Common myeloid progenitor, CD34-positive (primary cell): ENCODE data around the gene SERPINF2.
"Not testable (repeated sequence)": the region's sequence is repeated elsewhere in the genome, so short reads cannot be mapped to it uniquely, and the experiment has no call there.

Experiments used
- CTCF ChIA-PET: fragments of 350-600 bp; sonication (Branson Sonifier 250); formaldehyde crosslinking; loops from one replicate; lab custom pipeline; 2021; ENCODE audit warnings: antibody characterized with exemption; lab: Charles Lee
- POLR2A ChIA-PET: fragments of 350-600 bp; sonication (Branson Sonifier 250); formaldehyde crosslinking; loops from one replicate; lab custom pipeline; 2021; ENCODE audit warnings: antibody characterized with exemption; lab: Charles Lee
- DNase-seq, 3 donors: peaks; one replicate each; pipeline versions ENCODE4 v3.0.0 to v3.0.0-alpha.2; 2013
- H3K27ac ChIP-seq, 2 experiments: 1 replicate in 1 of 2; 2 replicates in 1 of 2; pipeline ENCODE4 v1.7.0; 2013; ENCODE audit warnings: inconsistent platforms in 2 of 2, low read length in 2 of 2, mild to moderate bottlenecking in 2 of 2, low read depth in 1 of 2, moderate library complexity in 1 of 2; ENCODE audit not compliant: severe bottlenecking in 2 of 2, insufficient read depth in 1 of 2, poor library complexity in 1 of 2
- H3K27me3 ChIP-seq, 5 experiments: replicated peaks in 2 of 5; 1 replicate in 3 of 5; 2 replicates in 2 of 5; pipeline versions ENCODE4 v1.6.1 to v1.7.0; 2013; ENCODE audit warnings: low read length in 4 of 5, mild to moderate bottlenecking in 2 of 5, moderate library complexity in 2 of 5, inconsistent platforms in 1 of 5; ENCODE audit not compliant: insufficient read depth in 5 of 5, control insufficient read depth in 4 of 5
- H3K36me3 ChIP-seq, 4 experiments: 1 replicate in 2 of 4; 2 replicates in 2 of 4; pipeline versions ENCODE4 v1.6.1 to v1.7.0; 2013; ENCODE audit warnings: low read length in 3 of 4, control low read depth in 1 of 4, mild to moderate bottlenecking in 1 of 4; ENCODE audit not compliant: control insufficient read depth in 4 of 4, insufficient read depth in 4 of 4
- H3K4me1 ChIP-seq, 4 experiments: 1 replicate in 3 of 4; 2 replicates in 1 of 4; pipeline versions ENCODE4 v1.6.1 to v1.7.1; 2013; ENCODE audit warnings: low read length in 3 of 4, mild to moderate bottlenecking in 3 of 4, control low read depth in 1 of 4, inconsistent platforms in 1 of 4, moderate library complexity in 1 of 4; ENCODE audit not compliant: control insufficient read depth in 4 of 4, insufficient read depth in 4 of 4; ENCODE audit errors: control extremely low read depth in 1 of 4
- H3K4me3 ChIP-seq, 7 experiments: 1 replicate in 4 of 7; 2 replicates in 3 of 7; pipeline versions ENCODE4 v1.5.1 to v1.7.0; 2013; ENCODE audit warnings: mild to moderate bottlenecking in 7 of 7, low read length in 6 of 7, moderate library complexity in 6 of 7, inconsistent platforms in 2 of 7, low read depth in 2 of 7, control low read depth in 1 of 7; ENCODE audit not compliant: insufficient read depth in 4 of 7, control insufficient read depth in 1 of 7; ENCODE audit errors: extremely low read depth in 1 of 7
- H3K9me3 ChIP-seq, 5 experiments: 1 replicate in 4 of 5; 2 replicates in 1 of 5; pipeline versions ENCODE4 v1.6.1 to v1.7.1; 2013; ENCODE audit warnings: low read length in 4 of 5, mild to moderate bottlenecking in 2 of 5, inconsistent platforms in 1 of 5, low read depth in 1 of 5, moderate library complexity in 1 of 5; ENCODE audit not compliant: control insufficient read depth in 4 of 5, insufficient read depth in 2 of 5; ENCODE audit errors: control extremely low read depth in 1 of 5
- WGBS: methylation state at CpG from one replicate; pipeline ENCODE4 v1.1.5; 2013; ENCODE audit not compliant: insufficient coverage; 5-methylcytosine and 5-hydroxymethylcytosine counted together

SERPINF2 gene

DNA sequence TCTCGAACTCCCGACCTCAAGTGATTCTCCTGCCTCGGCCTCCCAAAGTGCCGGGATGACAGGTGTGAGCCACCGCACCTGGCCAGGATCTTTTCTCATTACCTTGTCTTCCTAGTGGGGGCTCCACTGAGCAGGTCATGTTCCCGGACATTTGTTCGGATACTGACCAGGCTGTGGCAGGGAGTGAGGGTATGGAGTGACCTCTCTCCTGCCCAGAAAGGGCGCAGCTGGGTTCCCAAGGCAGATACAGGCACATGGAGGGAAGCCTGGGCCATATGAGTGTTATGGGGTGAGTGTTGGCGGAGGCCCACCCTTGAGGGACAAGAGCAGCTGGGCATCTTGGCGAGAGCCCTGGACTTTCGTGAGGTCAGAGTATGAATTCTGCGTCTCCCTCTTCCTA is 24.7 kb downstream of the SERPINF2 start:
- H3K27ac ChIP-seq: no peak overlapping the region
- no peaks in the 10 kb centered on the region for H3K36me3 ChIP-seq
- no peaks in the 10 kb centered on the region for H3K9me3 ChIP-seq
- H3K4me3 ChIP-seq: no peak overlapping the region
- H3K27me3 ChIP-seq: no peaks in the 10 kb centered on the region
- peaks cover 14 to 57% (median 48%) of the 10 kb centered on the region in 4 experiments for H3K4me1 ChIP-seq
- ChIA-PET POLR2A (no interaction called here), CTCF (interaction anchor here (1.2 to 1.7 kb wide), 4 partner anchors 9 to 44 kb away, joined by 3 to 5 read pairs (median 4); no protein-coding TSS in a partner anchor)
- no peak for DNase-seq
- WGBS: 91% methylated on average over 10 of the region's 12 CpGs

DNA sequence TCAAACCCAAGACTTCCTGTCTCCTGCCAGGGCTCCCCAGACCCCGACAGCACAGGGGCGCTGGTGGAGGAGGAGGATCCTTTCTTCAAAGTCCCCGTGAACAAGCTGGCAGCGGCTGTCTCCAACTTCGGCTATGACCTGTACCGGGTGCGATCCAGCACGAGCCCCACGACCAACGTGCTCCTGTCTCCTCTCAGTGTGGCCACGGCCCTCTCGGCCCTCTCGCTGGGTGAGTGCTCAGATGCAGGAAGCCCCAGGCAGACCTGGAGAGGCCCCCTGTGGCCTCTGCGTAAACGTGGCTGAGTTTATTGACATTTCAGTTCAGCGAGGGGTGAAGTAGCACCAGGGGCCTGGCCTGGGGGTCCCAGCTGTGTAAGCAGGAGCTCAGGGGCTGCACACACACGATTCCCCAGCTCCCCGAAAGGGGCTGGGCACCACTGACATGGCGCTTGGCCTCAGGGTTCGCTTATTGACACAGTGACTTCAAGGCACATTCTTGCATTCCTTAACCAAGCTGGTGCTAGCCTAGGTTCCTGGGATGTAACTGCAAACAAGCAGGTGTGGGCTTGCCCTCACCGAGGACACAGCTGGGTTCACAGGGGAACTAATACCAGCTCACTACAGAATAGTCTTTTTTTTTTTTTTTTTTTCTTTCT is 27.3 kb downstream of the SERPINF2 start:
- Histone ChIP-seq H3K27me3 (no peaks in the 10 kb centered on the region), H3K4me1 (peaks cover 7 to 33% (median 26%) of the 10 kb centered on the region in 4 experiments), H3K9me3 (no peaks in the 10 kb centered on the region), H3K27ac (no peak overlapping the region), H3K36me3 (peaks cover 0 to 2% (median 0%) of the 10 kb centered on the region in 4 experiments), H3K4me3 (no peak overlapping the region)
- ChIA-PET CTCF (interaction anchor here (0.6 to 1.5 kb wide), 7 partner anchors 8 to 21 kb away, joined by 3 to 4 read pairs (median 3); partner anchors contain the start of gene SERPINF1), POLR2A (interaction anchor here (1.1 kb wide), 1 partner anchor 86 kb away, joined by 3 read pairs; no protein-coding TSS in a partner anchor)
- WGBS: 58% methylated on average over 18 of the region's 21 CpGs
- DNase-seq: peak in 2 of 3 donors; percentile 34 to 47

DNA sequence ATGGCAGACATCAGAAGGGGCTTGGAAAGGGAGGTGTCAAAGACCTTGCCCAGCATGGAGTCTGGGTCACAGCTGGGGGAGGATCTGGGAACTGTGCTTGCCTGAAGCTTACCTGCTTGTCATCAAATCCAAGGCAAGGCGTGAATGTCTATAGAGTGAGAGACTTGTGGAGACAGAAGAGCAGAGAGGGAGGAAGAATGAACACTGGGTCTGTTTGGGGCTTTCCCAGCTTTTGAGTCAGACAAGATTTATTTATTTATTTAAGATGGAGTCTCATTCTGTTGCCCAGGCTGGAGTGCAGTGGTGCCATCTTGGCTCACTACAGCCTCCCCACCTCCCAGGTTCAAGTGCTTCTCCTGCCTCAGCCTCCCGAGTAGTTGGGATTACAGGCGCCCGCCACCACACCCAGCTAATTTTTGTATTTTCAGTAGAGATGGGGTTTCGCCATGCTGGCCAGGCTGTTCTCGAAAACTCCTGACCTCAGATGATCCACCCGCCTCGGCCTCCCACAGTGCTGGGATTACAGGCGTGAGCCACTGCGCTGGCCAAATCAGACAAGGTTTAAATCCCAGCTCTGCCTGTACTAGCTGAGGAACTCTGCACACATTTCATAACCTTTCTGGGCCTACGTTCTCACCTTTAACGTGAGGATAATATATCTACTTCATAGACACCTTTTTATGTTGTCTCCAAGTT is 30.5 kb downstream of the SERPINF2 start:
- Histone ChIP-seq H3K27ac (peak overlapping the region in 1 of 2 experiments; percentile 14), H3K4me1 (peaks cover 7 to 29% (median 25%) of the 10 kb centered on the region in 4 experiments), H3K36me3 (peaks cover 0 to 25% (median 8%) of the 10 kb centered on the region in 4 experiments)
- H3K9me3 ChIP-seq, POLR2A ChIA-PET, H3K4me3 ChIP-seq, H3K27me3 ChIP-seq: not testable (repeated sequence)
- CTCF ChIA-PET: interaction anchor here (0.9 to 17.0 kb wide), 7 partner anchors 10 to 53 kb away, joined by 3 to 231 read pairs (median 5); partner anchors contain the start of gene WDR81
- WGBS: 98% methylated on average over 7 of the region's 12 CpGs
- peak in 2 of 3 donors; percentile 38 to 44 for DNase-seq

DNA sequence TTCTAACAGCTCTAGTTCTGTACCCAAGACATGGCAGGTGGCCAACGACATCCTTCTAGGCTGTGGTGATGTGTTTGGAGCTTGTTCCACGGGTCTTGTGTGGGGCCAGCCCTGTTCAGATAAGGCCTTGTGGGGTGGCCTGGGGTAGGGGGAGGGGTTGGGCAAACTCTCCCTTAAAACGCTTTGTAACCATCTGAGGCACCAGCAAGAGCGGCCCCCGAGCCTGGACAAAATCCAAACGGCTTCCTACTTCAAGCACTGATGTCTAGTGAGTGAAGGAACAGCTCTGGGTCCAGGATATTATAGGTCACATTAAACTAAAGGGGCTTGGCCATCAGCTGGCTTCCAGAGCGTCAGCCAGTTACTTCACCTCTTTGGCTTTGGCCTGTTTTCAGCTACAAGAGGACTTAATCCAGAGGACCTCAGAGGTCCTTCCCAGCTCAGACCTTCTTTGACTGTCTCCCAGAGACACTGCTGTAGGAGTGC is 31.1 kb downstream of the SERPINF2 start:
- ChIA-PET CTCF (interaction anchor here (0.9 to 17.0 kb wide), 6 partner anchors 10 to 54 kb away, joined by 3 to 231 read pairs (median 6); partner anchors contain the start of gene WDR81), POLR2A (no interaction called here)
- 71% methylated on average over 3 of the region's 7 CpGs for WGBS
- peak overlapping the region in 1 of 2 experiments; percentile 14 for H3K27ac ChIP-seq
- H3K27me3 ChIP-seq: no peaks in the 10 kb centered on the region
- H3K4me1 ChIP-seq: peaks cover 7 to 29% (median 25%) of the 10 kb centered on the region in 4 experiments
- H3K4me3 ChIP-seq: no peak overlapping the region
- no peaks in the 10 kb centered on the region for H3K9me3 ChIP-seq
- DNase-seq: peak in 1 of 3 donors; percentile 49
- H3K36me3 ChIP-seq: peaks cover 2 to 31% (median 14%) of the 10 kb centered on the region in 4 experiments

DNA sequence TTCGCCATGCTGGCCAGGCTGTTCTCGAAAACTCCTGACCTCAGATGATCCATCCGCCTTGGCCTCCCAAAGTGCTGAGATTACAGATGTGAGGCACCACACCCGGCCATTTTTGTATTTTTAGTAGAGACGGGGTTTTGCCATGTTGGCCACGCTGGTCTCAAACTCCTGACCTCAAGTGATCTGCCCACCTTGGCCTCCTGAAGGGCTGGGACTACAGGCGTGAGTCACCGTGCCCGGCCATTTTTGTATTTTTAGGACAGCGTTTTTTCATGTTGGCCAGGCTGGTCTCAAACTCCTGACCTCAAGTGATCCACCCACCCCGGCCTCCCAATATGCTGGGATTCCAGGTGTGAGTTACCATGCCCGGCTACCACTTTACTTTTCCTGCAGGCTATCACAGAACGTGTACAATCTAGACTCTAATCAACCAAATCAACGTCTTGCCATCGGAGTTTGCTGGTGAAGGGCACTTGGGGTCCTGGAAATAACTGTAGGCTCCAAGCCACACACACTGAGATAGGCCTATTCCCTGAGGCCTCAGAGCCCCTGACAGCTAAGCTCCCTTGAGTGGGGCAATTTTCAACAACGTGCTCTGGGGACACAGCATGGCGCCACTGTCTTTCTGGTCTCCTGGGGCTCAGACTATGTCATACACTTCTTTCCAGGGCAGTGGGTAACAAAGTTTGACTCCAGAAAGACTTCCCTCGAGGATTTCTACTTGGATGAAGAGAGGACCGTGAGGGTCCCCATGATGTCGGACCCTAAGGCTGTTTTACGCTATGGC is 31.9 kb downstream of the SERPINF2 start:
- no peaks in the 10 kb centered on the region for H3K27me3 ChIP-seq
- no peak for DNase-seq
- CTCF ChIA-PET: interaction anchor here (1.7 to 17.0 kb wide), 4 partner anchors 9 to 54 kb away, joined by 5 to 231 read pairs (median 21); partner anchors contain the start of gene WDR81
- 98% methylated on average over 21 of the region's 21 CpGs for WGBS
- POLR2A ChIA-PET: interaction anchor here (1.1 kb wide), 1 partner anchor 57 kb away, joined by 3 read pairs; no protein-coding TSS in a partner anchor
- H3K27ac ChIP-seq: no peak overlapping the region
- peaks cover 2 to 33% (median 14%) of the 10 kb centered on the region in 4 experiments for H3K36me3 ChIP-seq
- no peaks in the 10 kb centered on the region for H3K9me3 ChIP-seq
- no peak overlapping the region for H3K4me3 ChIP-seq
- H3K4me1 ChIP-seq: peaks cover 6 to 28% (median 23%) of the 10 kb centered on the region in 4 experiments

DNA sequence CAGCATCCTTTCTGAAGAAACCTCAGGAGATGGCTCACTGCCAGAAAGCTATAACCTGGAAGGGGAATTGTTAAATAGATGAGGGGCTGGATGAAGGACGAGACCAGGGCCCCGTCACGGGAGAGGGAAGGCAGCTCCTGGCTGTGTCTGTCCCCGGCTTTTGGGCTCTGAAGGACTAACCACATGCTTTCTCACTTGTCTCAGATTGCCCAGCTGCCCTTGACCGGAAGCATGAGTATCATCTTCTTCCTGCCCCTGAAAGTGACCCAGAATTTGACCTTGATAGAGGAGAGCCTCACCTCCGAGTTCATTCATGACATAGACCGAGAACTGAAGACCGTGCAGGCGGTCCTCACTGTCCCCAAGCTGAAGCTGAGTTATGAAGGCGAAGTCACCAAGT is 33.7 kb downstream of the SERPINF2 start:
- ChIA-PET POLR2A (no interaction called here), CTCF (interaction anchor here (0.8 to 17.0 kb wide), 3 partner anchors 10 to 106 kb away, joined by 3 to 231 read pairs (median 3); partner anchors contain the start of gene WDR81)
- peaks cover 2 to 46% (median 18%) of the 10 kb centered on the region in 4 experiments for H3K36me3 ChIP-seq

More for the DNA sequence above, 33.7 kb downstream of the SERPINF2 start:
- H3K4me1 ChIP-seq: peaks cover 3 to 18% (median 11%) of the 10 kb centered on the region in 4 experiments
- H3K4me3 ChIP-seq: no peak overlapping the region
- 97% methylated on average over 8 of the region's 10 CpGs for WGBS
- no peak overlapping the region for H3K27ac ChIP-seq
- no peaks in the 10 kb centered on the region for H3K27me3 ChIP-seq
- DNase-seq: no peak
- H3K9me3 ChIP-seq: no peaks in the 10 kb centered on the region
